ENCODE results near the gene SGPP1. TPM values are rescaled to one million over a fixed set of nuclear protein-coding genes. Genes with fewer than 3 reads are reported as not detected.

Gene SGPP1
- total RNA-seq, 1 donor from 2014 or later = 22.5 TPM

GRCh38 chr14:63677891-63678379 lies 49.9 kb downstream of the SGPP1 start:
- H3K4me3 ChIP-seq (ENCODE audit: low read depth, low read length) = no peak overlapping the region
- H3K36me3 ChIP-seq (ENCODE audit: control insufficient read depth, insufficient read depth, low read length) = no peaks in the 10 kb centered on the region
- TF ChIP-seq CTCF (IDR thresholded peaks at IDR 0.05; ENCODE audit: insufficient read depth, low read length, poor library complexity, severe bottlenecking) = no peak
- DNase-seq (ENCODE audit: low read depth) = peak; percentile 69
- no peaks in the 10 kb centered on the region for H3K27me3 ChIP-seq (ENCODE audit: control insufficient read depth, insufficient read depth, low read length)

GRCh38 chr14:63676615-63677014 lies 51.2 kb downstream of the SGPP1 start:
- no peak for TF ChIP-seq CTCF (IDR thresholded peaks at IDR 0.05; ENCODE audit: insufficient read depth, low read length, poor library complexity, severe bottlenecking)
- no peaks in the 10 kb centered on the region for H3K27me3 ChIP-seq (ENCODE audit: control insufficient read depth, insufficient read depth, low read length)
- no peaks in the 10 kb centered on the region for H3K36me3 ChIP-seq (ENCODE audit: control insufficient read depth, insufficient read depth, low read length)
- DNase-seq (ENCODE audit: low read depth) = no peak
- H3K4me3 ChIP-seq (ENCODE audit: low read depth, low read length) = no peak overlapping the region

- no peak for DNase-seq (ENCODE audit: low read depth)
- no peak for TF ChIP-seq CTCF (IDR thresholded peaks at IDR 0.05; ENCODE audit: insufficient read depth, low read length, poor library complexity, severe bottlenecking)
- H3K27me3 ChIP-seq (ENCODE audit: control insufficient read depth, insufficient read depth, low read length) = no peaks in the 10 kb centered on the region
- H3K36me3 ChIP-seq (ENCODE audit: control insufficient read depth, insufficient read depth, low read length) = no peaks in the 10 kb centered on the region
- no peak overlapping the region for H3K4me3 ChIP-seq (ENCODE audit: low read depth, low read length)
Measured at GRCh38 chr14:63673886-63674497, 53.9 kb downstream of the SGPP1 start.

GRCh38 chr14:63673255-63673654 lies 54.6 kb downstream of the SGPP1 start:
- no peak for TF ChIP-seq CTCF (IDR thresholded peaks at IDR 0.05; ENCODE audit: insufficient read depth, low read length, poor library complexity, severe bottlenecking)
- DNase-seq (ENCODE audit: low read depth) = no peak
- Histone ChIP-seq H3K27me3 (ENCODE audit: control insufficient read depth, insufficient read depth, low read length) (no peaks in the 10 kb centered on the region), H3K36me3 (ENCODE audit: control insufficient read depth, insufficient read depth, low read length) (no peaks in the 10 kb centered on the region), H3K4me3 (ENCODE audit: low read depth, low read length) (no peak overlapping the region)

GRCh38 chr14:63672417-63673180 lies 55.3 kb downstream of the SGPP1 start:
- Histone ChIP-seq H3K36me3 (ENCODE audit: control insufficient read depth, insufficient read depth, low read length) (no peaks in the 10 kb centered on the region), H3K27me3 (ENCODE audit: control insufficient read depth, insufficient read depth, low read length) (no peaks in the 10 kb centered on the region), H3K4me3 (ENCODE audit: low read depth, low read length) (no peak overlapping the region)
- peak; percentile 73 for DNase-seq (ENCODE audit: low read depth)
- TF ChIP-seq CTCF (IDR thresholded peaks at IDR 0.05; ENCODE audit: insufficient read depth, low read length, poor library complexity, severe bottlenecking) = no peak

All from kidney epithelial cell (primary cell).